HL-60 (cell line): ENCODE data around the gene ATP11B.

Experiments used
- GABPA ChIP-seq: IDR thresholded peaks from 2 replicates; pipeline ENCODE4 v1.6.1; 2012; ENCODE audit warnings: low read depth
- POLR2AphosphoS5 ChIP-seq: IDR thresholded peaks from 2 replicates; pipeline ENCODE4 v1.6.1; 2012; ENCODE audit warnings: low read depth
- SPI1 ChIP-seq: IDR thresholded peaks from 2 replicates; pipeline ENCODE4 v1.6.1; 2012; ENCODE audit warnings: low read depth, mild to moderate bottlenecking, borderline replicate concordance
- TF ChIP-seq, protein P1 (sequence below): IDR thresholded peaks from one replicate; pipeline ENCODE4 v1.5.1; 2011; ENCODE audit warnings: low read length, control low read depth, inconsistent platforms; ENCODE audit not compliant: insufficient read depth
- TF ChIP-seq, protein P2 (sequence below): IDR thresholded peaks from 2 replicates; pipeline ENCODE4 v1.6.1; 2012; ENCODE audit warnings: low read depth; ENCODE audit not compliant: insufficient replicate concordance

GRCh38 chr3:182912474-182912873 lies 119.2 kb downstream of the ATP11B start:
- no peak for TF ChIP-seq POLR2AphosphoS5
- TF ChIP-seq, protein P1, sequence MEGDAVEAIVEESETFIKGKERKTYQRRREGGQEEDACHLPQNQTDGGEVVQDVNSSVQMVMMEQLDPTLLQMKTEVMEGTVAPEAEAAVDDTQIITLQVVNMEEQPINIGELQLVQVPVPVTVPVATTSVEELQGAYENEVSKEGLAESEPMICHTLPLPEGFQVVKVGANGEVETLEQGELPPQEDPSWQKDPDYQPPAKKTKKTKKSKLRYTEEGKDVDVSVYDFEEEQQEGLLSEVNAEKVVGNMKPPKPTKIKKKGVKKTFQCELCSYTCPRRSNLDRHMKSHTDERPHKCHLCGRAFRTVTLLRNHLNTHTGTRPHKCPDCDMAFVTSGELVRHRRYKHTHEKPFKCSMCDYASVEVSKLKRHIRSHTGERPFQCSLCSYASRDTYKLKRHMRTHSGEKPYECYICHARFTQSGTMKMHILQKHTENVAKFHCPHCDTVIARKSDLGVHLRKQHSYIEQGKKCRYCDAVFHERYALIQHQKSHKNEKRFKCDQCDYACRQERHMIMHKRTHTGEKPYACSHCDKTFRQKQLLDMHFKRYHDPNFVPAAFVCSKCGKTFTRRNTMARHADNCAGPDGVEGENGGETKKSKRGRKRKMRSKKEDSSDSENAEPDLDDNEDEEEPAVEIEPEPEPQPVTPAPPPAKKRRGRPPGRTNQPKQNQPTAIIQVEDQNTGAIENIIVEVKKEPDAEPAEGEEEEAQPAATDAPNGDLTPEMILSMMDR: no peak
- TF ChIP-seq GABPA: no peak
- TF ChIP-seq, protein P2, sequence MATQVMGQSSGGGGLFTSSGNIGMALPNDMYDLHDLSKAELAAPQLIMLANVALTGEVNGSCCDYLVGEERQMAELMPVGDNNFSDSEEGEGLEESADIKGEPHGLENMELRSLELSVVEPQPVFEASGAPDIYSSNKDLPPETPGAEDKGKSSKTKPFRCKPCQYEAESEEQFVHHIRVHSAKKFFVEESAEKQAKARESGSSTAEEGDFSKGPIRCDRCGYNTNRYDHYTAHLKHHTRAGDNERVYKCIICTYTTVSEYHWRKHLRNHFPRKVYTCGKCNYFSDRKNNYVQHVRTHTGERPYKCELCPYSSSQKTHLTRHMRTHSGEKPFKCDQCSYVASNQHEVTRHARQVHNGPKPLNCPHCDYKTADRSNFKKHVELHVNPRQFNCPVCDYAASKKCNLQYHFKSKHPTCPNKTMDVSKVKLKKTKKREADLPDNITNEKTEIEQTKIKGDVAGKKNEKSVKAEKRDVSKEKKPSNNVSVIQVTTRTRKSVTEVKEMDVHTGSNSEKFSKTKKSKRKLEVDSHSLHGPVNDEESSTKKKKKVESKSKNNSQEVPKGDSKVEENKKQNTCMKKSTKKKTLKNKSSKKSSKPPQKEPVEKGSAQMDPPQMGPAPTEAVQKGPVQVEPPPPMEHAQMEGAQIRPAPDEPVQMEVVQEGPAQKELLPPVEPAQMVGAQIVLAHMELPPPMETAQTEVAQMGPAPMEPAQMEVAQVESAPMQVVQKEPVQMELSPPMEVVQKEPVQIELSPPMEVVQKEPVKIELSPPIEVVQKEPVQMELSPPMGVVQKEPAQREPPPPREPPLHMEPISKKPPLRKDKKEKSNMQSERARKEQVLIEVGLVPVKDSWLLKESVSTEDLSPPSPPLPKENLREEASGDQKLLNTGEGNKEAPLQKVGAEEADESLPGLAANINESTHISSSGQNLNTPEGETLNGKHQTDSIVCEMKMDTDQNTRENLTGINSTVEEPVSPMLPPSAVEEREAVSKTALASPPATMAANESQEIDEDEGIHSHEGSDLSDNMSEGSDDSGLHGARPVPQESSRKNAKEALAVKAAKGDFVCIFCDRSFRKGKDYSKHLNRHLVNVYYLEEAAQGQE: no peak
- TF ChIP-seq SPI1: no peak
